Suprapubic skin (tissue), 4 donors: ENCODE data around the gene PCAT7. TPM values are rescaled to one million over a fixed set of nuclear protein-coding genes. Genes with fewer than 3 reads are reported as not detected.
"Not testable (repeated sequence)": the region's sequence is repeated elsewhere in the genome, so short reads cannot be mapped to it uniquely, and the experiment has no call there.

Source experiments
- DNase-seq, 2 donors: peaks; one replicate each; pipeline ENCODE4 v3.0.0-alpha.2; 2019; ENCODE audit warnings: low spot score in 2 of 2
- H3K27ac ChIP-seq: fragments of 200-600 bp; sonication (generic); one replicate; pipeline ENCODE4 v1.5.1; 2019
- H3K27me3 ChIP-seq: fragments of 200-600 bp; sonication (generic); one replicate; pipeline ENCODE4 v1.5.1; 2019
- H3K36me3 ChIP-seq: fragments of 200-600 bp; sonication (generic); one replicate; pipeline ENCODE4 v1.5.1; 2019
- H3K4me1 ChIP-seq: fragments of 200-600 bp; sonication (generic); one replicate; pipeline ENCODE4 v1.5.1; 2019
- H3K4me3 ChIP-seq: fragments of 200-600 bp; sonication (generic); one replicate; pipeline ENCODE4 v1.5.1; 2019; ENCODE audit warnings: mild to moderate bottlenecking
- H3K9me3 ChIP-seq: fragments of 200-600 bp; sonication (generic); one replicate; pipeline ENCODE4 v1.5.1; 2019
- EP300 ChIP-seq: sonication (generic); formaldehyde crosslinking; IDR thresholded peaks from one replicate; pipeline ENCODE4 v1.6.1; 2017; ENCODE audit warnings: antibody characterized with exemption
- POLR2A ChIP-seq, 2 donors: fragments of 450-650 bp; IDR thresholded peaks; one replicate each; pipeline ENCODE4 v1.6.1; 2017; ENCODE audit warnings: antibody characterized with exemption in 2 of 2, mild to moderate bottlenecking in 2 of 2, moderate library complexity in 2 of 2
- POLR2AphosphoS5 ChIP-seq, 3 donors: sonication (generic); formaldehyde crosslinking; IDR thresholded peaks; one replicate each; pipeline ENCODE4 v1.6.1; 2017; ENCODE audit warnings: antibody characterized with exemption in 3 of 3
- WGBS: methylation state at CpG from one replicate; pipeline ENCODE4 v1.1.5; 2018; 5-methylcytosine and 5-hydroxymethylcytosine counted together
- total RNA-seq, 4 donors: library from RNA; depleted of rRNA; stranded (reverse); fragments of >200 nt; gene quantifications; one replicate each; pipeline ENCODE4 v1.1.0, GENCODE V29; 2016
- TF ChIP-seq, protein P1 (sequence below), 2 donors: fragments of 200-600 bp in 1 of 2; fragments of 450-650 bp in 1 of 2; sonication (generic) in 1 of 2; IDR thresholded peaks; one replicate each; pipeline ENCODE4 v1.5.1; 2016 to 2019; ENCODE audit warnings: antibody characterized with exemption in 2 of 2, mild to moderate bottlenecking in 1 of 2, moderate library complexity in 1 of 2

Gene PCAT7
- total RNA-seq, 4 donors from 2014 or later = 0.87 TPM; not detected in 3

DNA sequence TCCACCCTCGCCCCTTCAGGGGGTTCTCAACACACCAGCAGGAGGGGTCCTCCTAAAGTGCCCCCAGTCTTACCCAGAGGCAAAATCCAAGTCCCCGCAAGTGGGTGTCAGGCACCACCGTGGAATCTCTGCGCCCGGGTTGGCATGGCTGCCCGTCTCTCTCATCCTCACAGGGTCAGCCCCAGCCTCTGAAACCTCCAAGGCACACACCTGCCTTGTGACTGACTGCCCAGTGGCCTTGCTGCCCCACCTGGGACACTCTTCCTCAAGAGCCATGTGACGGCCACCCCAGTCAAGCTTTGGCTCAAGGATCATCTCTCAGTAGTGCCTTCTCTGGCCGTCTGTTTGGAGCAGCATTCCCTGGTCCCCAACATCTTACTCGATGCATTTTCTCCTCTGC lies 33.8 kb downstream of the PCAT7 start:
- H3K4me3 ChIP-seq = no peak overlapping the region
- no peaks in the 10 kb centered on the region for H3K4me1 ChIP-seq
- no peaks in the 10 kb centered on the region for H3K9me3 ChIP-seq
- H3K27ac ChIP-seq = no peak overlapping the region
- TF ChIP-seq POLR2AphosphoS5 (IDR thresholded peaks at IDR 0.05) (no peak), EP300 (no peak), POLR2A (IDR thresholded peaks at IDR 0.05) (no peak)
- TF ChIP-seq, protein P1, sequence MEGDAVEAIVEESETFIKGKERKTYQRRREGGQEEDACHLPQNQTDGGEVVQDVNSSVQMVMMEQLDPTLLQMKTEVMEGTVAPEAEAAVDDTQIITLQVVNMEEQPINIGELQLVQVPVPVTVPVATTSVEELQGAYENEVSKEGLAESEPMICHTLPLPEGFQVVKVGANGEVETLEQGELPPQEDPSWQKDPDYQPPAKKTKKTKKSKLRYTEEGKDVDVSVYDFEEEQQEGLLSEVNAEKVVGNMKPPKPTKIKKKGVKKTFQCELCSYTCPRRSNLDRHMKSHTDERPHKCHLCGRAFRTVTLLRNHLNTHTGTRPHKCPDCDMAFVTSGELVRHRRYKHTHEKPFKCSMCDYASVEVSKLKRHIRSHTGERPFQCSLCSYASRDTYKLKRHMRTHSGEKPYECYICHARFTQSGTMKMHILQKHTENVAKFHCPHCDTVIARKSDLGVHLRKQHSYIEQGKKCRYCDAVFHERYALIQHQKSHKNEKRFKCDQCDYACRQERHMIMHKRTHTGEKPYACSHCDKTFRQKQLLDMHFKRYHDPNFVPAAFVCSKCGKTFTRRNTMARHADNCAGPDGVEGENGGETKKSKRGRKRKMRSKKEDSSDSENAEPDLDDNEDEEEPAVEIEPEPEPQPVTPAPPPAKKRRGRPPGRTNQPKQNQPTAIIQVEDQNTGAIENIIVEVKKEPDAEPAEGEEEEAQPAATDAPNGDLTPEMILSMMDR (IDR thresholded peaks at IDR 0.05) = no peak
- peaks cover 11% of the 10 kb centered on the region for H3K27me3 ChIP-seq
- DNase-seq = no peak
- H3K36me3 ChIP-seq = no peaks in the 10 kb centered on the region
- 98% methylated on average over 8 of the region's 9 CpGs for whole genome bisulfite sequencing

- not testable (repeated sequence) for H3K4me3 ChIP-seq, H3K36me3 ChIP-seq, H3K27ac ChIP-seq, DNase-seq, H3K4me1 ChIP-seq, H3K9me3 ChIP-seq
- H3K27me3 ChIP-seq = peaks cover 16% of the 10 kb centered on the region
- WGBS = 80% methylated on average over 3 of the region's 38 CpGs
Measured at GRCh38 chr9:94591046-94591545, 36.2 kb downstream of the PCAT7 start.

GRCh38 chr9:94591876-94592275 lies 37.0 kb downstream of the PCAT7 start:
- 88% methylated on average over 8 of the region's 8 CpGs for WGBS
- Histone ChIP-seq H3K4me1 (no peaks in the 10 kb centered on the region), H3K4me3 (no peak overlapping the region)

DNA sequence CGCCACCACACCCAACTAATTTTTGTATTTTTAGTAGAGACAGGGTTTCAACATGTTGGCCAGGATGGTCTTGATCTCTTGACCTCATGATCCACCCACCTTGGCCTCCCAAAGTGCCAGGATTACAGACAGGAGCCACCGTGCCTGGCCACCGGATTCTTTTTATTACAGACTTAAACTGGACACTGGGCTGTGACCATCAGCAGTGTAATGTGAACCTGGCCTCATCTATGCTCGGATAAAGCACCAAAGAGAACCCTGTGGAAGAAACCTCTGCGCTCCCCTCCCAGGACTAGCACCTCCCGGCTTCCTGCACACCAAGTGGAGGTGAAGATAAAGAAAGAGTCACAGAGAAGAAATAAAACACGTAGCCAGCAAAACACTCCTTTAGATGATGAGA lies 37.8 kb downstream of the PCAT7 start:
- 87% methylated on average over 7 of the region's 7 CpGs for WGBS
- not testable (repeated sequence) for H3K36me3 ChIP-seq, H3K9me3 ChIP-seq, H3K4me3 ChIP-seq, DNase-seq, H3K27ac ChIP-seq, H3K4me1 ChIP-seq
- H3K27me3 ChIP-seq = peaks cover 16% of the 10 kb centered on the region

More at GRCh38 chr9:94591876-94592275, 37.0 kb downstream of the PCAT7 start:
- TF ChIP-seq, protein P1 (IDR thresholded peaks at IDR 0.05) = no peak
- TF ChIP-seq POLR2AphosphoS5 (IDR thresholded peaks at IDR 0.05) (no peak), POLR2A (IDR thresholded peaks at IDR 0.05) (no peak), EP300 (no peak)
- Histone ChIP-seq H3K9me3 (no peaks in the 10 kb centered on the region), H3K27me3 (peaks cover 16% of the 10 kb centered on the region), H3K27ac (no peak overlapping the region), H3K36me3 (no peaks in the 10 kb centered on the region)
- no peak for DNase-seq

GRCh38 chr9:94593459-94594345 lies 38.8 kb downstream of the PCAT7 start, which contains the start of gene FBP2:
FBP2 (minus strand) TSS chr9:94593824; CDS start chr9:94593726, 98 bp downstream.
- no peaks in the 10 kb centered on the region for H3K9me3 ChIP-seq
- WGBS = 55% methylated on average over 8 of the region's 21 CpGs
- no peak for DNase-seq
- H3K27ac ChIP-seq = no peak within 1 kb of the TSS
- H3K36me3 ChIP-seq = no peaks in the 10 kb centered on the region
- no peaks in the 10 kb centered on the region for H3K4me1 ChIP-seq
- TF ChIP-seq POLR2A (IDR thresholded peaks at IDR 0.05) (no peak), POLR2AphosphoS5 (IDR thresholded peaks at IDR 0.05) (no peak), EP300 (no peak)
- TF ChIP-seq, protein P1 (IDR thresholded peaks at IDR 0.05) = no peak
- H3K27me3 ChIP-seq = peaks cover 11% of the 10 kb centered on the region
- H3K4me3 ChIP-seq = no peak within 1 kb of the TSS

- no peaks in the 10 kb centered on the region for H3K9me3 ChIP-seq
- no peak overlapping the region for H3K27ac ChIP-seq
- H3K4me3 ChIP-seq = no peak overlapping the region
- DNase-seq = no peak
- WGBS = 68% methylated on average over 7 of the region's 7 CpGs
- TF ChIP-seq POLR2A (IDR thresholded peaks at IDR 0.05) (no peak), EP300 (no peak)
- TF ChIP-seq, protein P1 (IDR thresholded peaks at IDR 0.05) = no peak
- peaks cover 3% of the 10 kb centered on the region for H3K4me1 ChIP-seq
- no peaks in the 10 kb centered on the region for H3K36me3 ChIP-seq
- peaks cover 5% of the 10 kb centered on the region for H3K27me3 ChIP-seq
Measured at GRCh38 chr9:94599102-94599501, 44.2 kb downstream of the PCAT7 start.
